Thymus (tissue), 11 donors: Measurements from ENCODE around the gene RPS24. TPM values are rescaled to one million over a fixed set of nuclear protein-coding genes. Genes with fewer than 3 reads are reported as not detected.
A peak's percentile ranks its signal among the peaks of the same experiment; 100 is the strongest.
"Not testable (repeated sequence)": the region's sequence is repeated elsewhere in the genome, so short reads cannot be mapped to it uniquely, and the experiment has no call there.

ENCODE experiments used
- DNase-seq, 9 donors: peaks; one replicate each; pipeline ENCODE4 v3.0.0-alpha.2; 2013; ENCODE audit warnings: low spot score in 9 of 9, low read depth in 6 of 9, missing footprints in 1 of 9
- H3K27ac ChIP-seq, 2 donors: one replicate each; pipeline ENCODE4 v1.5.1; 2013; ENCODE audit warnings: control low read depth in 1 of 2, low read depth in 1 of 2, low read length in 1 of 2, mild to moderate bottlenecking in 1 of 2, moderate library complexity in 1 of 2
- H3K27me3 ChIP-seq, 2 donors: one replicate each; pipeline ENCODE4 v1.5.1; 2013; ENCODE audit warnings: low read length in 1 of 2; ENCODE audit not compliant: control insufficient read depth in 2 of 2, insufficient read depth in 1 of 2
- H3K36me3 ChIP-seq, 2 donors: one replicate each; pipeline ENCODE4 v1.5.1; 2013; ENCODE audit warnings: low read length in 1 of 2, mild to moderate bottlenecking in 1 of 2, moderate library complexity in 1 of 2; ENCODE audit not compliant: control insufficient read depth in 2 of 2, insufficient read depth in 2 of 2
- H3K4me1 ChIP-seq, 2 donors: one replicate each; pipeline ENCODE4 v1.5.1; 2013; ENCODE audit warnings: low read length in 2 of 2; ENCODE audit not compliant: control insufficient read depth in 2 of 2, insufficient read depth in 2 of 2
- H3K4me3 ChIP-seq, 2 donors: one replicate each; pipeline ENCODE4 v1.5.1; 2013; ENCODE audit warnings: low read length in 2 of 2, control low read depth in 1 of 2, mild to moderate bottlenecking in 1 of 2
- H3K9me3 ChIP-seq, 2 donors: one replicate each; pipeline ENCODE4 v1.5.1; 2013; ENCODE audit warnings: low read length in 1 of 2, mild to moderate bottlenecking in 1 of 2; ENCODE audit not compliant: control insufficient read depth in 2 of 2, insufficient read depth in 1 of 2
- WGBS: extraction: QIAGEN DNeasy Blood & Tissue Kit; methylation state at CpG from one replicate; pipeline ENCODE4 v1.1.7; 2013; 5-methylcytosine and 5-hydroxymethylcytosine counted together
- polyA plus RNA-seq: library from polyadenylated mRNA; stranded (reverse); fragments of 200-250 nt; gene quantifications from one replicate; pipeline ENCODE4 v1.2.3, GENCODE V29; 2013
- total RNA-seq: library from RNA; stranded (reverse); fragments of 120-200 nt; gene quantifications from one replicate; pipeline ENCODE4 v1.2.4, GENCODE V29; 2013
- donor health status: healthy.

The RPS24 gene
- total and polyA plus RNA-seq, 2 donors, result 6,310 to 8,229 TPM

DNA sequence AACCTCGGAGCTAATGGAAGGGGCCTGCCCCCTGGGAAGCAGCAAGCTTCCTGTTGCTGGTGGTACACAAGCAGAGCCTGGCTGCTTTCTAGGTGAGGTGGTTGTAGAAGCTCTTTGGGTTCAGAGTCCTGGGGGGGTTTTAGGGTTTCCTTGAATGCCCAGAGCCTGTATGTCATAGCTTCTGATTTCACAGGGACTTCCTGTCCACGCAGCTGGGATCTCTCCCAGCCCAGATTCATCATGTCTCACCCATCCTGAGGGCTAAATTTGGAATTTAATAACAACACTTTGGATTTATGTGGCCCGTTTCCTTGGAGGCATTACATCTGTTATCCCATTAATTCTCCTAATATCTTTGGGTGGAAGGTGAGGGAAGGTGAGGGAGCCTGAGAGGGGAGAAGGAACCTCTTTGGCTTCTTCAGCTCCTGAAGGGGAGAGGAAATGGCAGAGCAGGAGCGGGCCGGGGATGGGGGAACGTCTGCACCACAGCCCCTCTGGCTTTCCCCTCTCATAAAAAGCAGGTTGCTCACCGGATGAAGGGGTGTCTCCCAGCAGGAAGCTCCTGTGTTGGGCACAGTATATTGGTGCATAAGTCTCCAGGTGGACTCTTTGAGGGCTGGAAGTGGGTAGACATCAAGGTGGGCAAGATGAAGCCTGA is 19.7 kb downstream of the RPS24 start:
- peaks cover 0 to 2% of the 10 kb centered on the region in 2 donors for H3K36me3 ChIP-seq
- no peak for DNase-seq

DNA sequence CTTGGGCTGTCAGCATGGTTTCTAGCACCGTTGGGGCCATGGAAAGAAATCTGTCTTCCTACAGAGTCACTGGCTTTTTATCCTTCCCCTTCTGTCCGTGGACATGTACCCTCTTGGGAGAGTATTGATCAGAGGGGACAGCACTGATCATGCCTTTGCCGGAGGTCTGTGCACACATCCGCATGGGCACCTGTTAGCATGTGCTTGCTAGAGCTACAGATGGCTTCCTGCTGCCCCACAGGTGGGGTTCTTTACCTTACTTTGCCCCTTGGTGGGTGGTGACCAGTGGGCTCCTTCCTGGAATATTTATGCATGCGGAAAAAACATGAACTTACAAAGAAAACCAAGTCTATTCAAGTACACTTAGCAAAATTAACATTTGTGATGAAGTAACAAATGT is 24.9 kb downstream of the RPS24 start:
- 89% methylated on average over 5 of the region's 5 CpGs for WGBS
- Histone ChIP-seq H3K4me1 (peaks cover 19 to 24% of the 10 kb centered on the region in 2 donors), H3K27me3 (no peaks in the 10 kb centered on the region), H3K27ac (no peak overlapping the region), H3K9me3 (no peaks in the 10 kb centered on the region), H3K4me3 (no peak overlapping the region), H3K36me3 (no peaks in the 10 kb centered on the region)
- DNase-seq, result no peak

More for the DNA sequence above, 19.7 kb downstream of the RPS24 start:
- H3K4me3 ChIP-seq, result no peak overlapping the region
- no peaks in the 10 kb centered on the region for H3K27me3 ChIP-seq
- WGBS, result 90% methylated on average over 7 of the region's 7 CpGs
- H3K27ac ChIP-seq, result no peak overlapping the region
- no peaks in the 10 kb centered on the region for H3K9me3 ChIP-seq
- H3K4me1 ChIP-seq, result no peaks in the 10 kb centered on the region

DNA sequence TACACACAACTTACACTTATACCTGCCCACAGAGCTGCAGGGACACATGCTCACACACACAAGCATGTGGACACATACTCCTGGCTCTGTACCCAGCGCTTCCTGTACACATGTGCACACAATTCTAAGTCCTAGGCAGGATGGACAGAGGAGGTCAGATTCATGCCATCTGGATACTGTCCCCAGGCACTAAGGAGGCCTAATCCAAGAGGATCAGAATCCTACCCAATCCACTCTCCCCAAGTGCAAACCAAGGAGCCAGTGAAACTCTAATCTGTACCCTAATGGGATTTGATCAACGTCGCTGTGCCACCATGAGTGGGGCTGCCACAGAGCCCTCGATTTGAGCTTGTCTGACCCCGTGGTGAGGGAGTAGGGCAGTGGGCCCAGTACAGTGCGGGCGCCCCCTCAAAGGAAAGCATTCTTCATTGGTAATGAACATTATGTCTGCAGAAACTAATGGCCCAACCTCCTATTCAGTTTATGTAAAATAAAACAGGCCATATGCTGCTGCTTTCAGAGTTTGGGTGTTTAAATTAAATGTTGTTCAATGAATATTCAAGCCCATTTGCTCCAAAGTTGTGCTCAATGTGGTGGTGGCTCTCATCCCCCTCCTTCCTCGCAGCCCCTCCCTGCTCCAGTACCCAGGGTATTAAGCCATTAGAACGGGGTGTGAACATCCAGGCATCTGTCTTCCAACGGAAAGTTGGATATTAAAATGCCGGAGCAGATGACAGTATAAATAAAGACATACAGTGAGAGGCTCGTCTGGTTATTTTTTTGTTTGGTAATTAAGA is 26.4 kb downstream of the RPS24 start:
- no peak overlapping the region for H3K4me3 ChIP-seq
- DNase-seq, result no peak
- H3K4me1 ChIP-seq, result peaks cover 22 to 28% of the 10 kb centered on the region in 2 donors
- H3K36me3 ChIP-seq, result no peaks in the 10 kb centered on the region
- H3K27me3 ChIP-seq, result no peaks in the 10 kb centered on the region
- 98% methylated on average over 12 of the region's 12 CpGs for WGBS
- no peaks in the 10 kb centered on the region for H3K9me3 ChIP-seq
- H3K27ac ChIP-seq, result no peak overlapping the region

DNA sequence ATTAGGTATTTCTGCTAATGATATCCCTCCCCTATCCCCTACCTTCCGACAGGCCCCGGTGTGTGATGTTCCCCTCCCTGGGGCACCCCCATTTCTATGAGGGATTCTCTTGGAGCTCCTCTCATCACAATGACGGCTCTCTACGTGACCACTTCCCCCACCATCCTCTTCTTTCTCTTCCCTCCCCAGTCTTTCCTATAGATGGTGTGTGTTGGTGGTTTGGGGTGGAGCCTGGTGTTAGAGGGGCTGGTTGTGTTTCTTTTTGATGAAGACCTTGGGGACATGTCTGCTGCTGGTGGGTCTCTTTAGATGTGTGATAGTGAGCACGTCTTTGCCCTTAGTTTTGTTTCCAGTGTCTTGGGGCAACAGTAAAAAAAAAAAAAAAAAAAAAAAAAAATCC is 28.6 kb downstream of the RPS24 start:
- H3K36me3 ChIP-seq, result no peaks in the 10 kb centered on the region
- WGBS, result 13% methylated on average over 5 of the region's 5 CpGs
- no peak overlapping the region for H3K4me3 ChIP-seq
- peak in 5 of 9 donors; percentile 42 to 83 (median 54) for DNase-seq
- peaks cover 42 to 48% of the 10 kb centered on the region in 2 donors for H3K4me1 ChIP-seq
- no peaks in the 10 kb centered on the region for H3K27me3 ChIP-seq
- H3K9me3 ChIP-seq, result no peaks in the 10 kb centered on the region
- H3K27ac ChIP-seq, result no peak overlapping the region

DNA sequence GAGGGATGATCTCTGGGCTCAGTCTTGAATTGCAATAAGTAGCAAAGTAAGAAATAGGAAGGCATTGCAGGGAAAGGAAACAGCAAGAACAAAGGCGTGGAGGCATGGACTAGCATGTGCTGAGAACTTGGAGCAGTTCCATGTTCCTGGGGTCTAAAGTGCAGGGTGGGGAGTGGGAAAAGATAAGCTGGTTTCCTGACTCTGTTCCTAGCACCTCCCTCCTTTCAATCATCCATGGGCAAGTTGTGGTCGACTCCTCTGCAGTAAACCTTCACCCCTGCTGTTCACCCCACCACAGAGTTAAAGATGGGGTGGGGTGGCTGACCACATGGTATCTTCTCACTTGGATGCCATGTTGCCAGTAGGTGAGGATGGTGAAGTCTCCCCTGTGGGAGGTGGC is 29.6 kb downstream of the RPS24 start:
- Histone ChIP-seq H3K9me3 (no peaks in the 10 kb centered on the region), H3K4me1 (peaks cover 44 to 55% of the 10 kb centered on the region in 2 donors), H3K4me3 (no peak overlapping the region), H3K36me3 (no peaks in the 10 kb centered on the region), H3K27me3 (no peaks in the 10 kb centered on the region), H3K27ac (no peak overlapping the region)
- no peak for DNase-seq
- 55% methylated on average over 2 of the region's 2 CpGs for WGBS

DNA sequence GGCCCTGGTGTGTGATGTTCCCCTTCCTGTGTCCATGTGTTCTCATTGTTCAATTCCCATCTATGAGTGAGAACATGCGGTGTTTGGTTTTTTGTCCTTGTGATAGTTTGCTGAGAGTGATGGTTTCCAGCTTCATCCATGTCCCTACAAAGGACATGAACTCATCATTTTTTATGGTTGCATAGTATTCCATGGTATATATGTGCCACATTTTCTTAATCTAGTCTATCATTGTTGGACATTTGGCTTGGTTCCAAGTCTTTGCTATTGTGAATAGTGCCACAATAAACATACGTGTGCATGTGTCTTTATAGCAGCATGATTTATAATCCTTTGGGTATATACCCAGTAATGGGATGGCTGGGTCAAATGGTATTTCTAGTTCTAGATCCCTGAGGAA is 31.3 kb downstream of the RPS24 start:
- H3K27ac ChIP-seq, H3K4me3 ChIP-seq, H3K27me3 ChIP-seq, H3K9me3 ChIP-seq, DNase-seq, H3K36me3 ChIP-seq: not testable (repeated sequence)
- no CpG with 5 or more reads among the region's 2 CpGs for WGBS
- H3K4me1 ChIP-seq, result peaks cover 44 to 55% of the 10 kb centered on the region in 2 donors

DNA sequence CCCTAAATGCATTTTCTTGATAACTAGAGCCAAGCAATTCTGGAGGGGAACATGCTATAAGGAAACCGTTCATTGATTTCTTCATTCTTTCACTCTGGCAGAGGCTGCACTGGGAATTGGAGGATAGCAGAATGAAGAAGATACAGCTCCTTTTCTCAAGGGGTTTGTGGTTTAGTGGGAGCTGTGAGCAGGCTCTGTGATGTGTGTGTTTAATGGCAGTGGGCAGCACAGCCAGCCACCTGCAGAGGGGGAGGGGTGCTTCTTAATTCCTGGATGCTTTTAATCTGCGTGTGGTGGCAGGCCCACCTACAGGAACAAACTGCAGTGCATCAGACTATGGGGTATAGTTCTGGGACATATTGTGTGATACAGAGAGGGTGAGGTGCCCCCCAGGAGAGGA is 31.9 kb downstream of the RPS24 start:
- Histone ChIP-seq H3K4me1 (peaks cover 44 to 55% of the 10 kb centered on the region in 2 donors), H3K27me3 (no peaks in the 10 kb centered on the region), H3K9me3 (no peaks in the 10 kb centered on the region), H3K27ac (no peak overlapping the region), H3K36me3 (no peaks in the 10 kb centered on the region), H3K4me3 (no peak overlapping the region)
- WGBS, result 4% methylated on average over 2 of the region's 2 CpGs
- peak in 5 of 9 donors; percentile 39 to 76 (median 54) for DNase-seq

DNA sequence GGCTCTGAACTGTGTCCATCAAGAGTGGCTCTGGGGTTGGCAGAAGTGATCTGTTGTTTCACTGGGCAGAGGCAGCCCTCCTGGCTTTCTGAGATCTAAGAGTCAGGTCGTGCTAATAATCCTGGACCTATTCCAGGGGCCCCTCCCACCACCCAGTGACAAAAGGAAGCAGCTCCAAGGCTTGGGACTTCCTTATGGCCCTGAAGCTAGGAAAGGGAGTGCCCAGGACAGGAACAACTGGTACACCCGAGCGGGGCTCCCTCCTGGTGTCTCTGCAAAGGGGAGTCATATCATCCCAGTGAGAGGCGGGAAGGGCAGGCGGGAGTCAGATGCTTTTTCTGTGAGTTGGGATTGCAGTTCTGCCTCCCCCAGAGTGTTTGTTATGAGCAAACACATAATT is 32.3 kb downstream of the RPS24 start:
- H3K9me3 ChIP-seq, result no peaks in the 10 kb centered on the region
- no peak overlapping the region for H3K4me3 ChIP-seq
- H3K36me3 ChIP-seq, result no peaks in the 10 kb centered on the region
- DNase-seq, result no peak
- no peaks in the 10 kb centered on the region for H3K27me3 ChIP-seq
- 77% methylated on average over 5 of the region's 5 CpGs for WGBS
- peaks cover 44 to 55% of the 10 kb centered on the region in 2 donors for H3K4me1 ChIP-seq
- no peak overlapping the region for H3K27ac ChIP-seq

DNA sequence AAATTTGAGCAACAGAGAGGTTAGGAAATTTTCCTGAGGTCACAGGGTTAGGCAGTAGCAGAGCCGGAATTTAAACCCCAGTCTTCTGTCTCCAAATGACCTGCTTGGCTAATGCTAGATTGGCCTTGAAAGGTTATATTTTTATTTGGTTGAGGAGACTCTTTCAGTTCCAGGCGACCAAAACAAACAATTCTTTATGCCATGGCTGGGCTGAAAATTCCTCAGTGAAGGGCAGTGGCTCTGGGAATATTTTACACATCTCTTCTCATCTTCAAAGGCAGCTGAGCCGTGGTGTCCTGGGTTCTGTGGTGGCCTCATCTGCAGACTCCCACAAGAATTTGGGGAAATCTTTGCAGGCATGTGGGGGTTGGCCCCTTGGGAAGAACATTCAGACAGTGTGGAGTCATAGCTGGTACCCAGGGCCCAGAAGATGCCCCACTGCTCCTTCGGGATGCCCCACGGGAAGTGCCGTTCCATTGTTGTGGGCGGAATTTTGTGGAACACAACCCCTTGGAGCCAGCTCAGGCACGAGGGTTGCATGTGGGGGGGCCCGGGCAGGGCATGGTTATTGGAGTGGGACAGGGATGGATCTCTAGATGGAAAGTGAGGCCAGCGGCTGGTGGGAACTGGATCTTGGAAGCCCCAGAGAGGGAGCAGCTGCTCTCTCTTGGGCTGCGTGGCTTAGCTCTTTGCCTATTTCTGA is 33.2 kb downstream of the RPS24 start:
- Histone ChIP-seq H3K36me3 (no peaks in the 10 kb centered on the region), H3K27ac (no peak overlapping the region), H3K4me1 (peaks cover 38 to 47% of the 10 kb centered on the region in 2 donors), H3K4me3 (no peak overlapping the region), H3K27me3 (no peaks in the 10 kb centered on the region), H3K9me3 (no peaks in the 10 kb centered on the region)
- no peak for DNase-seq
- 96% methylated on average over 11 of the region's 11 CpGs for WGBS
